Suprapubic skin (tissue), 3 donors: ENCODE data around the gene SBSN.

Experiments used
- EP300 ChIP-seq: sonication (generic); formaldehyde crosslinking; IDR thresholded peaks from one replicate; pipeline ENCODE4 v1.6.1; 2017; ENCODE audit warnings: antibody characterized with exemption
- POLR2A ChIP-seq, 2 donors: fragments of 450-650 bp; IDR thresholded peaks; one replicate each; pipeline ENCODE4 v1.6.1; 2017; ENCODE audit warnings: antibody characterized with exemption in 2 of 2, mild to moderate bottlenecking in 2 of 2, moderate library complexity in 2 of 2
- TF ChIP-seq, protein P1 (sequence below), 2 donors: fragments of 200-600 bp in 1 of 2; fragments of 450-650 bp in 1 of 2; sonication (generic) in 1 of 2; IDR thresholded peaks; one replicate each; pipeline ENCODE4 v1.5.1; 2016 to 2019; ENCODE audit warnings: antibody characterized with exemption in 2 of 2, mild to moderate bottlenecking in 1 of 2, moderate library complexity in 1 of 2

DNA sequence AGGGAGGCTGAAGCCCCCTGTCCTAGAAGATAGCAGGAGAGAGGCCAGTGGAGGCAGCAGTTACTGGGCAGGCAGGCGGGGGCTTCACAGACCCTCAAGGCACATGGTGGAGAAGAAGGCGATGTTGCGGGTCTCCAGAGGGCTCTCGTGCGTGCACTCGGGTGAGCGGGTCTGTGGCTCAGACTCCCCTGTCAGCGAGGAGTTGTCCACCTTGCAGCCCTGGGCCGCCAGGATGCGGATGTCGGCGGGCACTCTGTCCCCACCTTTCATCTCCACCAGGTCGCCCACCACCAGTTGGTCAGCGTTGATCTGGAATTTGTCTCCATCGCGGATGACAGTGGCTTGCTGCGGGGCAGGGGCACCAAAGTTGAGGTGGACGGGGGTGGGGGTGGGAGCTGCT is 32.2 kb upstream of the SBSN start:
- TF ChIP-seq, protein P1, sequence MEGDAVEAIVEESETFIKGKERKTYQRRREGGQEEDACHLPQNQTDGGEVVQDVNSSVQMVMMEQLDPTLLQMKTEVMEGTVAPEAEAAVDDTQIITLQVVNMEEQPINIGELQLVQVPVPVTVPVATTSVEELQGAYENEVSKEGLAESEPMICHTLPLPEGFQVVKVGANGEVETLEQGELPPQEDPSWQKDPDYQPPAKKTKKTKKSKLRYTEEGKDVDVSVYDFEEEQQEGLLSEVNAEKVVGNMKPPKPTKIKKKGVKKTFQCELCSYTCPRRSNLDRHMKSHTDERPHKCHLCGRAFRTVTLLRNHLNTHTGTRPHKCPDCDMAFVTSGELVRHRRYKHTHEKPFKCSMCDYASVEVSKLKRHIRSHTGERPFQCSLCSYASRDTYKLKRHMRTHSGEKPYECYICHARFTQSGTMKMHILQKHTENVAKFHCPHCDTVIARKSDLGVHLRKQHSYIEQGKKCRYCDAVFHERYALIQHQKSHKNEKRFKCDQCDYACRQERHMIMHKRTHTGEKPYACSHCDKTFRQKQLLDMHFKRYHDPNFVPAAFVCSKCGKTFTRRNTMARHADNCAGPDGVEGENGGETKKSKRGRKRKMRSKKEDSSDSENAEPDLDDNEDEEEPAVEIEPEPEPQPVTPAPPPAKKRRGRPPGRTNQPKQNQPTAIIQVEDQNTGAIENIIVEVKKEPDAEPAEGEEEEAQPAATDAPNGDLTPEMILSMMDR (IDR thresholded peaks at IDR 0.05) = no peak
- TF ChIP-seq POLR2A (IDR thresholded peaks at IDR 0.05) = no peak
- TF ChIP-seq EP300 = no peak
